HL-60 (cell line): Measurements from ENCODE around the gene DDX59.
"Not testable (repeated sequence)": the region's sequence is repeated elsewhere in the genome, so short reads cannot be mapped to it uniquely, and the experiment has no call there.

Source experiments
- DNase-seq, 2 experiments: peaks; one replicate each; pipeline ENCODE4 v3.0.0-alpha.2; 2010 to 2020; ENCODE audit warnings: low read depth in 1 of 2, low spot score in 1 of 2
- H3K27ac ChIP-seq: fragments of 250-450 bp; sonication (Bioruptor Pico); replicated peaks from 2 replicates; pipeline ENCODE4 v1.5.1; 2020; ENCODE audit warnings: mild to moderate bottlenecking, moderate library complexity
- H3K27me3 ChIP-seq: fragments of 250-450 bp; sonication (Bioruptor Pico); 2 replicates; pipeline ENCODE4 v1.5.1; 2021; ENCODE audit warnings: mild to moderate bottlenecking, moderate library complexity; ENCODE audit not compliant: insufficient read depth, poor library complexity, severe bottlenecking
- H3K4me3 ChIP-seq: replicated peaks from 2 replicates; pipeline ENCODE4 v1.5.1; 2011; ENCODE audit warnings: mild to moderate bottlenecking, control low read depth, low read length; ENCODE audit not compliant: insufficient read depth
- CTCF ChIP-seq: IDR thresholded peaks from one replicate; pipeline ENCODE4 v1.5.1; 2011; ENCODE audit warnings: low read length, control low read depth, inconsistent platforms; ENCODE audit not compliant: insufficient read depth
- GABPA ChIP-seq: IDR thresholded peaks from 2 replicates; pipeline ENCODE4 v1.6.1; 2012; ENCODE audit warnings: low read depth
- POLR2AphosphoS5 ChIP-seq: IDR thresholded peaks from 2 replicates; pipeline ENCODE4 v1.6.1; 2012; ENCODE audit warnings: low read depth
- REST ChIP-seq: IDR thresholded peaks from 2 replicates; pipeline ENCODE4 v1.6.1; 2012; ENCODE audit warnings: low read depth; ENCODE audit not compliant: insufficient replicate concordance
- SPI1 ChIP-seq: IDR thresholded peaks from 2 replicates; pipeline ENCODE4 v1.6.1; 2012; ENCODE audit warnings: low read depth, mild to moderate bottlenecking, borderline replicate concordance

The DDX59 gene

GRCh38 chr1:200636681-200637080, 33.0 kb downstream of the DDX59 start:
- no peak for DNase-seq
- no peak overlapping the region for H3K27ac ChIP-seq
- H3K4me3 ChIP-seq: no peak overlapping the region
- no peaks in the 10 kb centered on the region for H3K27me3 ChIP-seq
- TF ChIP-seq REST (no peak), CTCF (no peak), GABPA (no peak)

GRCh38 chr1:200634261-200635122, 35.2 kb downstream of the DDX59 start:
- TF ChIP-seq GABPA (no peak), CTCF (no peak), REST (no peak), POLR2AphosphoS5 (no peak), SPI1 (no peak)
- Histone ChIP-seq H3K4me3 (no peak overlapping the region), H3K27me3 (no peaks in the 10 kb centered on the region), H3K27ac (no peak overlapping the region)
- no peak for DNase-seq

GRCh38 chr1:200631375-200631774, 38.3 kb downstream of the DDX59 start:
- TF ChIP-seq REST (no peak), SPI1 (no peak), GABPA (no peak)
- Histone ChIP-seq H3K27me3 (no peaks in the 10 kb centered on the region), H3K4me3 (no peak overlapping the region), H3K27ac (no peak overlapping the region)
- DNase-seq: no peak

- not testable (repeated sequence) for H3K27me3 ChIP-seq, H3K4me3 ChIP-seq, H3K27ac ChIP-seq, DNase-seq
Measured at GRCh38 chr1:200630515-200630899, 39.2 kb downstream of the DDX59 start.
